ENCODE data around the gene DNASE1L2.
A peak's percentile ranks its signal among the peaks of the same experiment; 100 is the strongest.

DNASE1L2 gene

GRCh38 chr16:2204416-2205103, 31.7 kb upstream of the DNASE1L2 start:
- no peak for DNase-seq

GRCh38 chr16:2205104-2205966, 30.9 kb upstream of the DNASE1L2 start, which contains the start of gene MLST8:
MLST8 (plus strand) TSS chr16:2205454; CDS start chr16:2206086, 632 bp downstream.
- peak; percentile 90 for DNase-seq

GRCh38 chr16:2205967-2206313, 30.3 kb upstream of the DNASE1L2 start:
- DNase-seq: no peak

- no peak for DNase-seq
Observed at GRCh38 chr16:2206420-2206779, 29.8 kb upstream of the DNASE1L2 start.

- DNase-seq: no peak
Observed at GRCh38 chr16:2206780-2207433, 29.3 kb upstream of the DNASE1L2 start.

GRCh38 chr16:2207872-2208271, 28.4 kb upstream of the DNASE1L2 start:
- DNase-seq: no peak

GRCh38 chr16:2208308-2208707, 27.9 kb upstream of the DNASE1L2 start:
- DNase-seq: no peak

GRCh38 chr16:2208772-2209171, 27.5 kb upstream of the DNASE1L2 start:
- no peak for DNase-seq

GRCh38 chr16:2209258-2210008, 26.8 kb upstream of the DNASE1L2 start:
- no peak for DNase-seq

- no peak for DNase-seq
Observed at GRCh38 chr16:2210009-2210332, 26.3 kb upstream of the DNASE1L2 start.

- DNase-seq: no peak
Observed at GRCh38 chr16:2210386-2211365, 25.6 kb upstream of the DNASE1L2 start, which contains the start of gene BRICD5. BRICD5 (minus strand) TSS chr16:2210863; CDS start chr16:2210833, 30 bp downstream.

GRCh38 chr16:2211923-2212347, 24.3 kb upstream of the DNASE1L2 start:
- DNase-seq: no peak

GRCh38 chr16:2212362-2213324, 23.6 kb upstream of the DNASE1L2 start:
- no peak for DNase-seq

- DNase-seq: no peak
Observed at GRCh38 chr16:2213817-2214718, 22.2 kb upstream of the DNASE1L2 start.

- DNase-seq: no peak
Observed at GRCh38 chr16:2214719-2214968, 21.6 kb upstream of the DNASE1L2 start, which contains the start of gene PGP. PGP (minus strand) TSS chr16:2214840; CDS start chr16:2214777, 63 bp downstream.

- DNase-seq: no peak
Observed at GRCh38 chr16:2216330-2216729, 19.9 kb upstream of the DNASE1L2 start.

GRCh38 chr16:2223221-2223941, 12.9 kb upstream of the DNASE1L2 start, which contains the start of gene E4F1:
E4F1 (plus strand) TSS chr16:2223591; CDS start chr16:2223614, 23 bp downstream.
- DNase-seq: peak; percentile 98

- DNase-seq: no peak
Observed at GRCh38 chr16:2223942-2224486, 12.2 kb upstream of the DNASE1L2 start.
